HepG2 (cell line): ENCODE data around the gene MIF4GD. TPM values are rescaled to one million over a fixed set of nuclear protein-coding genes. Genes with fewer than 3 reads are reported as not detected.
A peak's percentile ranks its signal among the peaks of the same experiment; 100 is the strongest.

Source experiments
- CEBPG ChIP-seq: IDR thresholded peaks from 2 replicates; pipeline ENCODE4 v1.6.1; 2016
- CERS6 ChIP-seq: sonication (generic); formaldehyde crosslinking; IDR thresholded peaks from 2 replicates; pipeline ENCODE4 v1.5.0; 2020; ENCODE audit warnings: missing genetic modification reagents
- DR1 ChIP-seq: sonication (generic); formaldehyde crosslinking; IDR thresholded peaks from 2 replicates; pipeline ENCODE4 v1.8.0; 2021; ENCODE audit warnings: mild to moderate bottlenecking, missing genetic modification reagents, inconsistent platforms
- EEA1 ChIP-seq: sonication (generic); formaldehyde crosslinking; IDR thresholded peaks from 2 replicates; pipeline ENCODE4 v1.5.1; 2020; ENCODE audit warnings: mild to moderate bottlenecking, missing genetic modification reagents, borderline replicate concordance
- ELF3 ChIP-seq: IDR thresholded peaks from 2 replicates; pipeline ENCODE4 v1.6.1; 2016; ENCODE audit warnings: missing genetic modification reagents, missing compliant biosample characterization
- HDAC2 ChIP-seq: sonication (generic); formaldehyde crosslinking; IDR thresholded peaks from 2 replicates; pipeline ENCODE4 v1.4.0; 2020; ENCODE audit warnings: missing genetic modification reagents
- KMT2B ChIP-seq: IDR thresholded peaks from 2 replicates; pipeline ENCODE4 v1.6.1; 2016; ENCODE audit warnings: missing genetic modification reagents, missing compliant biosample characterization
- SALL1 ChIP-seq: sonication (generic); formaldehyde crosslinking; IDR thresholded peaks from 2 replicates; pipeline ENCODE4 v1.8.0; 2022; ENCODE audit warnings: mild to moderate bottlenecking, missing genetic modification reagents
- ZFP41 ChIP-seq: sonication (generic); formaldehyde crosslinking; IDR thresholded peaks from 2 replicates; pipeline ENCODE4 v1.4.0; 2020; ENCODE audit warnings: mild to moderate bottlenecking, missing genetic modification reagents, borderline replicate concordance
- ZNF207 ChIP-seq: fragments of 450-650 bp; IDR thresholded peaks from 2 replicates; pipeline ENCODE4 v1.6.1; 2016; ENCODE audit warnings: antibody characterized with exemption, borderline replicate concordance
- ZNF331 ChIP-seq: sonication (generic); formaldehyde crosslinking; IDR thresholded peaks from 2 replicates; pipeline ENCODE4 v1.4.0; 2020; ENCODE audit warnings: missing genetic modification reagents
- ZNF768 ChIP-seq: sonication (generic); formaldehyde crosslinking; IDR thresholded peaks from 2 replicates; pipeline ENCODE4 v1.4.0; 2020; ENCODE audit warnings: missing genetic modification reagents
- polyA plus RNA-seq, 8 experiments: library from polyadenylated mRNA; depleted of rRNA in 3 of 8; stranded (reverse) in 7 of 8; unstranded in 1 of 8; fragments of >200 nt; fragmentation: Illumina TruSeq in 4 of 8; extraction: Trizol in 4 of 8; gene quantifications; 2 replicates each; pipeline versions ENCODE4 v1.2.1 to v1.2.3, GENCODE V29; 2011 to 2016; ENCODE audit warnings: low read depth in 4 of 8, missing spikeins in 1 of 8, mixed read lengths in 1 of 8; ENCODE audit not compliant: insufficient read depth in 1 of 8
- total RNA-seq, 5 experiments: library from RNA; depleted of rRNA; stranded (reverse); fragments of >200 nt; fragmentation: Illumina TruSeq; extraction: Trizol; gene quantifications; 2 replicates each; pipeline ENCODE4 v1.2.3, GENCODE V29; 2016; ENCODE audit warnings: low read depth in 1 of 5
- TF ChIP-seq, protein P1 (sequence below): sonication (generic); formaldehyde crosslinking; IDR thresholded peaks from 2 replicates; pipeline ENCODE4 v1.9.0; 2021; ENCODE audit warnings: missing genetic modification reagents, borderline replicate concordance
- TF ChIP-seq, protein P2 (sequence below): sonication (generic); formaldehyde crosslinking; IDR thresholded peaks from 2 replicates; pipeline ENCODE4 v1.5.1; 2020; ENCODE audit warnings: mild to moderate bottlenecking, missing genetic modification reagents, moderate library complexity
- TF ChIP-seq, protein P3 (sequence below): sonication (generic); formaldehyde crosslinking; IDR thresholded peaks from 2 replicates; pipeline ENCODE4 v1.4.0; 2020; ENCODE audit warnings: missing genetic modification reagents
- TF ChIP-seq, protein P4 (sequence below): sonication (generic); formaldehyde crosslinking; IDR thresholded peaks from 2 replicates; pipeline ENCODE4 v1.8.1; 2023; ENCODE audit warnings: missing genetic modification reagents, inconsistent platforms, borderline replicate concordance

MIF4GD gene
- total and polyA plus RNA-seq, 2 of the 13 experiments (the other 11 are each of a cell fraction or from before 2014, with no cell fraction given), result 14.0 to 28.0 TPM

DNA sequence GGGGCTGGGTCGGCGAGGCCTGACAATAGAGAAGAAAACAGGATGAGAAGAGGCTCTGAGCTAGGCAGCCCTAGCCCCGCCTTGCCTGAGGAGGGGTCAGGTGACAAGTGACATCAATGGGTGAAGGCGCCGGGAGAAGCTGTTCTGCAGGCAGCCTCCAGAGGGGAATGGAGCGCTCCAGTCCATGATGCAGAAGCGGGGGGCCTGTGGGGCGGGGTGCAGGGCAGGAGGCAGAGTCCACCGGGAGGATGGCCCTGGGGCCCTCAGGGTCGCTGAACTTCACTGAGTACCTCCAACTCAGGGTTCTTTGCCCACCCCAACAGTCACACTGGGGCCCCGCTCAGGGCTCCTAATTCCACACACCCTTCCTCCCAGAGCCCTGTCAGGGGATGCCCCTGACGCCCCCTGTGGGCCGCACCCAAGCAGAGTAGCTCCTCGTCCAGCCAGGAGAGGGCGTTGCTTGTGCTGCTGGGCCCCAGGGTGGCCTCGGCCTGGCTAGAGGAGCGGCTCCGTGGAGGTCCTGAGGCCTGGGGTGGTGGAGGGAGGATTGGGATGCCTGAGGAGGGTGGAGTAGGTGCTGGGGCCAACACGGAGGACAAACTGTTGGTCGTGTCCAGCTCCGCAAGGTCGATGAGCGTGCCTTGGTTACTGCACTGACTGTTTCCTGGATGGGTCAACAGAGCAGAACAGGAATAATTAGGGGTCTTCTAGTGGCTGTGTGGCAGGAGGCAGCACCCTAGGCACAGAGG is 30.5 kb downstream of the MIF4GD start (continued):
- no peak for TF ChIP-seq ZNF331 (CRISPR knock-in tag)
- peak; percentile 18; the same call in 1 of the 2 replicates for TF ChIP-seq HDAC2
- no peak for TF ChIP-seq CERS6 (CRISPR knock-in tag)
- no peak for TF ChIP-seq DR1 (CRISPR knock-in tag)
- TF ChIP-seq ZNF768 (CRISPR knock-in tag), result 0 out of 2 replicates have a peak, but pooled peaks have one; percentile 29
- TF ChIP-seq, protein P1, sequence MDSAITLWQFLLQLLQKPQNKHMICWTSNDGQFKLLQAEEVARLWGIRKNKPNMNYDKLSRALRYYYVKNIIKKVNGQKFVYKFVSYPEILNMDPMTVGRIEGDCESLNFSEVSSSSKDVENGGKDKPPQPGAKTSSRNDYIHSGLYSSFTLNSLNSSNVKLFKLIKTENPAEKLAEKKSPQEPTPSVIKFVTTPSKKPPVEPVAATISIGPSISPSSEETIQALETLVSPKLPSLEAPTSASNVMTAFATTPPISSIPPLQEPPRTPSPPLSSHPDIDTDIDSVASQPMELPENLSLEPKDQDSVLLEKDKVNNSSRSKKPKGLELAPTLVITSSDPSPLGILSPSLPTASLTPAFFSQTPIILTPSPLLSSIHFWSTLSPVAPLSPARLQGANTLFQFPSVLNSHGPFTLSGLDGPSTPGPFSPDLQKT, result no peak
- no peak for TF ChIP-seq CEBPG (CRISPR knock-in tag)
- TF ChIP-seq, protein P2, sequence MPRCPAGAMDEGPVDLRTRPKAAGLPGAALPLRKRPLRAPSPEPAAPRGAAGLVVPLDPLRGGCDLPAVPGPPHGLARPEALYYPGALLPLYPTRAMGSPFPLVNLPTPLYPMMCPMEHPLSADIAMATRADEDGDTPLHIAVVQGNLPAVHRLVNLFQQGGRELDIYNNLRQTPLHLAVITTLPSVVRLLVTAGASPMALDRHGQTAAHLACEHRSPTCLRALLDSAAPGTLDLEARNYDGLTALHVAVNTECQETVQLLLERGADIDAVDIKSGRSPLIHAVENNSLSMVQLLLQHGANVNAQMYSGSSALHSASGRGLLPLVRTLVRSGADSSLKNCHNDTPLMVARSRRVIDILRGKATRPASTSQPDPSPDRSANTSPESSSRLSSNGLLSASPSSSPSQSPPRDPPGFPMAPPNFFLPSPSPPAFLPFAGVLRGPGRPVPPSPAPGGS (CRISPR knock-in tag), result no peak
- no peak for TF ChIP-seq KMT2B
- TF ChIP-seq, protein P3, sequence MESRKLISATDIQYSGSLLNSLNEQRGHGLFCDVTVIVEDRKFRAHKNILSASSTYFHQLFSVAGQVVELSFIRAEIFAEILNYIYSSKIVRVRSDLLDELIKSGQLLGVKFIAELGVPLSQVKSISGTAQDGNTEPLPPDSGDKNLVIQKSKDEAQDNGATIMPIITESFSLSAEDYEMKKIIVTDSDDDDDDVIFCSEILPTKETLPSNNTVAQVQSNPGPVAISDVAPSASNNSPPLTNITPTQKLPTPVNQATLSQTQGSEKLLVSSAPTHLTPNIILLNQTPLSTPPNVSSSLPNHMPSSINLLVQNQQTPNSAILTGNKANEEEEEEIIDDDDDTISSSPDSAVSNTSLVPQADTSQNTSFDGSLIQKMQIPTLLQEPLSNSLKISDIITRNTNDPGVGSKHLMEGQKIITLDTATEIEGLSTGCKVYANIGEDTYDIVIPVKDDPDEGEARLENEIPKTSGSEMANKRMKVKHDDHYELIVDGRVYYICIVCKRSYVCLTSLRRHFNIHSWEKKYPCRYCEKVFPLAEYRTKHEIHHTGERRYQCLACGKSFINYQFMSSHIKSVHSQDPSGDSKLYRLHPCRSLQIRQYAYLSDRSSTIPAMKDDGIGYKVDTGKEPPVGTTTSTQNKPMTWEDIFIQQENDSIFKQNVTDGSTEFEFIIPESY (CRISPR knock-in tag), result peak; percentile 67; the same call in 1 of the 2 replicates
- no peak for TF ChIP-seq ZFP41 (CRISPR knock-in tag)
- no peak for TF ChIP-seq ELF3 (CRISPR knock-in tag)
- no peak for TF ChIP-seq EEA1 (CRISPR knock-in tag)
- no peak for TF ChIP-seq ZNF207
- TF ChIP-seq, protein P4, sequence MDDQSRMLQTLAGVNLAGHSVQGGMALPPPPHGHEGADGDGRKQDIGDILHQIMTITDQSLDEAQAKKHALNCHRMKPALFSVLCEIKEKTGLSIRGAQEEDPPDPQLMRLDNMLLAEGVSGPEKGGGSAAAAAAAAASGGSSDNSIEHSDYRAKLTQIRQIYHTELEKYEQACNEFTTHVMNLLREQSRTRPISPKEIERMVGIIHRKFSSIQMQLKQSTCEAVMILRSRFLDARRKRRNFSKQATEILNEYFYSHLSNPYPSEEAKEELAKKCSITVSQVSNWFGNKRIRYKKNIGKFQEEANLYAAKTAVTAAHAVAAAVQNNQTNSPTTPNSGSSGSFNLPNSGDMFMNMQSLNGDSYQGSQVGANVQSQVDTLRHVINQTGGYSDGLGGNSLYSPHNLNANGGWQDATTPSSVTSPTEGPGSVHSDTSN (CRISPR knock-in tag), result no peak
- no peak; the same call in 1 of the 2 replicates for TF ChIP-seq SALL1 (CRISPR knock-in tag)
